H7 (cell line): ENCODE data around the gene ZNF91. TPM values are rescaled to one million over a fixed set of nuclear protein-coding genes. Genes with fewer than 3 reads are reported as not detected.
"Not testable (repeated sequence)": the region's sequence is repeated elsewhere in the genome, so short reads cannot be mapped to it uniquely, and the experiment has no call there.

Experiments
- DNase-seq: peaks from one replicate; pipeline ENCODE4 v3.0.0; 2012
- H3K27me3 ChIP-seq: 2 replicates; pipeline ENCODE4 v1.6.0; 2011; ENCODE audit warnings: mild to moderate bottlenecking, low read length; ENCODE audit not compliant: control insufficient read depth, insufficient read depth
- H3K36me3 ChIP-seq: replicated peaks from 2 replicates; pipeline ENCODE4 v1.5.1; 2011; ENCODE audit warnings: low read length; ENCODE audit not compliant: control insufficient read depth, insufficient read depth
- H3K4me3 ChIP-seq: 2 replicates; pipeline ENCODE4 v1.5.1; 2011; ENCODE audit warnings: low read depth, mild to moderate bottlenecking, control low read depth, low read length, moderate library complexity; ENCODE audit not compliant: insufficient read depth
- total RNA-seq: library from RNA; depleted of rRNA; stranded (reverse); fragments of >200 nt; shearing (Covaris generic); gene quantifications from 2 replicates; pipeline ENCODE4 v1.2.3, GENCODE V29; 2014

Gene ZNF91
- total RNA-seq, 1 experiment from 2014 or later = 18.2 TPM

- no peaks in the 10 kb centered on the region for H3K27me3 ChIP-seq
- DNase-seq = no peak
- no peak overlapping the region for H3K4me3 ChIP-seq
- no peaks in the 10 kb centered on the region; the same call in none of the 2 replicates for H3K36me3 ChIP-seq
These were observed 14.2 kb downstream of the ZNF91 start for GRCh38 chr19:23381114-23381513.

- not testable (repeated sequence) for H3K36me3 ChIP-seq, H3K27me3 ChIP-seq, H3K4me3 ChIP-seq, DNase-seq
These were observed 15.6 kb downstream of the ZNF91 start for GRCh38 chr19:23379671-23380070.

- Histone ChIP-seq H3K27me3 (no peaks in the 10 kb centered on the region), H3K36me3 (no peaks in the 10 kb centered on the region; the same call in 1 of the 2 replicates), H3K4me3 (no peak overlapping the region)
- DNase-seq = no peak
These were observed 16.3 kb downstream of the ZNF91 start for GRCh38 chr19:23378948-23379347.

- peaks cover 5% of the 10 kb centered on the region for H3K36me3 ChIP-seq
These were observed 18.0 kb downstream of the ZNF91 start for GRCh38 chr19:23377276-23377675.

GRCh38 chr19:23366437-23366836, 28.8 kb downstream of the ZNF91 start:
- DNase-seq = no peak
- no peak overlapping the region for H3K4me3 ChIP-seq
- H3K27me3 ChIP-seq = no peaks in the 10 kb centered on the region
- H3K36me3 ChIP-seq = peaks cover 5% of the 10 kb centered on the region

More at GRCh38 chr19:23377276-23377675, 18.0 kb downstream of the ZNF91 start:
- no peak for DNase-seq
- no peak overlapping the region for H3K4me3 ChIP-seq
- H3K27me3 ChIP-seq = no peaks in the 10 kb centered on the region

GRCh38 chr19:23366031-23366430, 29.2 kb downstream of the ZNF91 start:
- H3K4me3 ChIP-seq, H3K36me3 ChIP-seq, H3K27me3 ChIP-seq, DNase-seq: not testable (repeated sequence)

GRCh38 chr19:23365222-23365621, 30.0 kb downstream of the ZNF91 start:
- peaks cover 3% of the 10 kb centered on the region for H3K36me3 ChIP-seq
- no peak overlapping the region for H3K4me3 ChIP-seq
- H3K27me3 ChIP-seq = no peaks in the 10 kb centered on the region
- DNase-seq = no peak

GRCh38 chr19:23361843-23362242, 33.4 kb downstream of the ZNF91 start:
- not testable (repeated sequence) for H3K27me3 ChIP-seq, DNase-seq, H3K36me3 ChIP-seq, H3K4me3 ChIP-seq

- H3K36me3 ChIP-seq = no peaks in the 10 kb centered on the region
- no peak for DNase-seq
- no peak overlapping the region for H3K4me3 ChIP-seq
- H3K27me3 ChIP-seq = no peaks in the 10 kb centered on the region
These were observed 43.5 kb downstream of the ZNF91 start for GRCh38 chr19:23351806-23352205.

- no peak for DNase-seq
- Histone ChIP-seq H3K4me3 (no peak overlapping the region), H3K36me3 (peaks cover 3% of the 10 kb centered on the region), H3K27me3 (no peaks in the 10 kb centered on the region)
These were observed 48.6 kb downstream of the ZNF91 start for GRCh38 chr19:23346696-23347095.

- DNase-seq = peak; percentile 39
- Histone ChIP-seq H3K4me3 (no peak overlapping the region), H3K36me3 (peaks cover 3% of the 10 kb centered on the region), H3K27me3 (no peaks in the 10 kb centered on the region)
These were observed 49.4 kb downstream of the ZNF91 start for GRCh38 chr19:23345838-23346237.

GRCh38 chr19:23343434-23344010, 51.7 kb downstream of the ZNF91 start:
- Histone ChIP-seq H3K4me3 (no peak overlapping the region), H3K36me3 (peaks cover 3% of the 10 kb centered on the region), H3K27me3 (no peaks in the 10 kb centered on the region)
- no peak for DNase-seq

- Histone ChIP-seq H3K27me3 (no peaks in the 10 kb centered on the region), H3K4me3 (no peak overlapping the region), H3K36me3 (no peaks in the 10 kb centered on the region)
- no peak for DNase-seq
These were observed 67.1 kb downstream of the ZNF91 start for GRCh38 chr19:23328211-23328610.

- no peak for DNase-seq
- H3K4me3 ChIP-seq = no peak overlapping the region
These were observed 73.2 kb downstream of the ZNF91 start for GRCh38 chr19:23321953-23322549.

GRCh38 chr19:23321403-23321802, 73.9 kb downstream of the ZNF91 start:
- H3K27me3 ChIP-seq, H3K4me3 ChIP-seq, DNase-seq, H3K36me3 ChIP-seq: not testable (repeated sequence)

More at GRCh38 chr19:23321953-23322549, 73.2 kb downstream of the ZNF91 start:
- Histone ChIP-seq H3K36me3 (no peaks in the 10 kb centered on the region), H3K27me3 (no peaks in the 10 kb centered on the region)
